ENCODE measurements around the gene SPATA17.

DNA sequence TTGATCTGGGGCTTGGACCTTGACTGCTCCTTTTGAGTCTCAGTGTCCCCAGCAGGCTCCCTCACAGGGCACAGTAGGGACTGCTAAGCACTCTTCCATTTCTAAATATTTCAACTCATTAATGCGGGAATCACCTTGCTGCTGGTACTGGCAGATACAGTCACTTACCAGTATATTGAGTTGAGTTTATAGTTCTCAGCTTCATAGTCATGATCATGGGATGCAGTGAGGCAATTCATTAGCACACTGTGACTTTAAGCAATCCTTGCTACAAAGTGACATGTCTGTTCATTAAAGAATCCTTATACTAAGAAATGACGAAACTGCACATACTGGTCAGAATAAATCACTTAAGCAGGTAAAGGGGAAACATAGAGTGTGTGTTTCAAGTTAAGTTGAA, 240.8 kb downstream of the SPATA17 start:
- TF ChIP-seq POLR2A (IDR thresholded peaks at IDR 0.05; ENCODE audit: control extremely low read depth in 1 of 2, low read depth in 2 of 2, low read length in 2 of 2) (no peak), EP300 (IDR thresholded peaks at IDR 0.05; ENCODE audit: borderline replicate concordance in 1 of 2, low read depth in 2 of 2, low read length in 2 of 2) (no peak), HDAC6 (IDR thresholded peaks at IDR 0.05; ENCODE audit: low read depth, low read length) (no peak), ATF2 (IDR thresholded peaks at IDR 0.05; ENCODE audit: low read length) (no peak), SUZ12 (IDR thresholded peaks at IDR 0.05; ENCODE audit: low read length) (no peak), CEBPB (IDR thresholded peaks at IDR 0.05; ENCODE audit: low read depth, low read length) (no peak), PHF8 (conservative IDR thresholded peaks at IDR 0.05; ENCODE audit: low read depth, low read length) (no peak), TAF1 (IDR thresholded peaks at IDR 0.05; ENCODE audit: low read depth, low read length) (no peak), POLR2AphosphoS5 (IDR thresholded peaks at IDR 0.05; ENCODE audit: low read depth, low read length) (no peak), YY1 (IDR thresholded peaks at IDR 0.05; ENCODE audit: low read depth, low read length) (no peak), FOSL1 (IDR thresholded peaks at IDR 0.05; ENCODE audit: insufficient read depth, low read depth, low read length) (no peak)
- TF ChIP-seq, protein P1, sequence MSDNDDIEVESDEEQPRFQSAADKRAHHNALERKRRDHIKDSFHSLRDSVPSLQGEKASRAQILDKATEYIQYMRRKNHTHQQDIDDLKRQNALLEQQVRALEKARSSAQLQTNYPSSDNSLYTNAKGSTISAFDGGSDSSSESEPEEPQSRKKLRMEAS (IDR thresholded peaks at IDR 0.05), result no peak

All from H1 (cell line).